ENCODE measurements around the gene XYLT2. TPM values are rescaled to one million over a fixed set of nuclear protein-coding genes. Genes with fewer than 3 reads are reported as not detected.
"Not testable (repeated sequence)": the region's sequence is repeated elsewhere in the genome, so short reads cannot be mapped to it uniquely, and the experiment has no call there.

The XYLT2 gene
- polyA plus RNA-seq, 3 donors: 15.5 to 16.7 (median 15.8) TPM

DNA sequence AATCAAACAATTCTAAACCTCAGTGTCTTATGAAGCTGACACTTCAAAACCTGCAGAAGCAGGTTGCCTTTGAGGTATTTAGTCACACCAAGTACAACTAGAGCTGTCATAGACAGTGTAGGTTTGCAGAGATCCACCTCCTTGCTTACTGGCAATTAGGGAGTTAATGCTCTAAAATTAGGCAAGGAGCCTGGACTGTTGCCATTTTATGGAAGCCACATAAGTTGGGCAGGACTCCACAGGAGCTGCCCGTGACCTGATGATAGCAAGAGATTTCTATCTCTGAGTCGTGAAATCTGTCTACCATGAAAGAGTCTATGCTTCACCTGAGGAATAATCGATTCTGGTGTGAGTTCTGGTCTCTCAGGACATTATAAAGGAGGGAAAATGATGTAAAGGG is 36.0 kb downstream of the XYLT2 start:
- no peak for DNase-seq (ENCODE audit: low read depth in 3 of 3, low spot score in 2 of 3)

DNA sequence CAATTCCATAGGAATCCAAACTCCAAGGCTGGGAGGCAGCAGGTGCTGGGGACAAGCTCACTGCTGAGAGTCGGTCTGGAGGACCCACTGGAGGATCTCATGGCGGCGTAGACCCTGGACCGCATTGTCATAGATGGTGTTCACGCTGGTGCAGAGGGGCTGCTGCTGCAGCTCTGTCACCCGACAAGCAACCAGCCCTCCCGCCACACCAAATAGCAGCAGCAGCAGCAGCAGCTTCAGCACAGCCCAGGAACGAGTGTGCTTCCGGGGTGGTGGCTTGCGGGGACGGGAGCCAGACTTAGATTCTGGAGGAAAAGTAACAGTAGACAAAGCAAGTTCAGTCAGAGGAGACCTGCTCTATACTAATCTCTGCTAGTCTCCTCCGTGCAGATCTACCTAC is 37.0 kb downstream of the XYLT2 start:
- no peak for DNase-seq (ENCODE audit: low read depth in 3 of 3, low spot score in 2 of 3)

DNA sequence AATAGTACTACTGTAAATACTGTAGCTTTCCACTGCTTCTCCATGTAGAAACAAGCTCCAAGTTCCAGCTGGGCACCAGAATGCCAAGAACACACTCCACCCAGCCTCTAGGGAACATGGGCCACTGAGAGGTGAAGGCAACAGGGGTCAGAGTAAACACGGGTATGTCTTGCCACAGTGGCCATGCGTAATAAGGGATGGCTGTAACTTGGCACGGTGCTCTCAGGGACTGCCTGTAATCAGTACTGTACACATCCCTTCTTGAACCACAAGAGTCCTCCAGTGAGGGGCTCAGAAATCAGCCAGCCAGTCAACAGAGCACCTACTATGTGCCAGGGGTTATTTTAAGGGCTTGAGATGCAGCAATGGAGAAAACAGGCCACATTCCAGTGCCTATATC is 40.6 kb downstream of the XYLT2 start:
- DNase-seq (ENCODE audit: low read depth in 3 of 3, low spot score in 2 of 3): no peak

DNA sequence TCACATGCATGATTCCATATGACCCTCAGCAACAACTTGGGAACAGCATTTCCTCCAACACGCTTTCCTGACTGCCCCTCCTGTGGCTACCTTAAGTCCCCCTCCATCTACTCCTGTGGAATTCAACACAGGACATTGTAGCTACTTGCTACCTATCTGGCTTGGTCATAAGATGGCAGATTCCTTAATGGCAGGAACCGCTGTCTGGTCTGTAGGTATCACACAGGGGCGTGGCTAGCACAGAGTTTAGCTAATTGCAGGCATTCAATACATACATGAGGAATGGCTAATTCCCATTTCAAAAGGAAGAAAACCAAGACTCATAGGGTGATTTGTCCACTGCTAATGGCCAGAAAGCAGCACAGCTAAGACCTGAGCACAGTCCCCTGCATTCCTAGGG is 42.8 kb downstream of the XYLT2 start:
- no peak for DNase-seq (ENCODE audit: low read depth in 3 of 3, low spot score in 2 of 3)

DNA sequence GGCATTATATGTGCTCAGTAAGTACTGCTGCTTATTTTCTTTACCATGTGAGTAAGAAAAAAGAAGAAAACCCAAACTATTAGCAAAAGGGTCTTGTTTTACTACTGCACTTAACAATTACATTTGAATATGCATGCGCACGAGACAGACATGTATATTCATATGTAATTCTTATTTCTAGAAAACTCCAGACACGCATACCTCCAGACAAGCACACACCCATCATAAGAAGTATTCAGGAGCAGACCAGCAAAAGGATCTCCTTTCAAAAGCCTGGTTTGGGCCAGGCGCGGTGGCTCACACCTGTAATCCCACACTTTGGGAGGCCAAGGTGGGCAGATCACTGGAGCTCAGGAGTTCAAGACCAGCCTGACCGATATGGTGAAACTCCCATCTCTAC is 43.6 kb downstream of the XYLT2 start:
- no peak for DNase-seq (ENCODE audit: low read depth in 3 of 3, low spot score in 2 of 3)

DNA sequence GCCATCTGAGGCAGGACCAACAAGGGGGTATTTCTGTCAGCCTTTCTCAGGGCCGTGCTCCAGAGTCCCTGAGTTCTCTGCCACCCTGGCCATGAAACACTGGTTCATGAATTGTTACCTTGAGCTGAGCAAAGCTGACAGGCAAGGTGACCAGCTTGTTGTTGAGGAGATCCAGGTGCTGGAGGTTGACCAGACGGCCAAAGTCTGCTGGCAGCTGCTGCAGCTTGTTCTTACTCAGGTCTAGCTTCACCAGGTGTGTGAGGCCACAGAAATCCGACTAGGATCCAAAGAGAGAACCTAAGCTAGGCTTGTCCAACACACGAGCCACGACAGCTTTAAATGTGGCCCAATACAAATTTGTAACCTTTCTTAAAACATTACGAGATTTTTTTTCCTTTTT is 46.7 kb downstream of the XYLT2 start:
- no peak for DNase-seq (ENCODE audit: low read depth in 3 of 3, low spot score in 2 of 3)

DNA sequence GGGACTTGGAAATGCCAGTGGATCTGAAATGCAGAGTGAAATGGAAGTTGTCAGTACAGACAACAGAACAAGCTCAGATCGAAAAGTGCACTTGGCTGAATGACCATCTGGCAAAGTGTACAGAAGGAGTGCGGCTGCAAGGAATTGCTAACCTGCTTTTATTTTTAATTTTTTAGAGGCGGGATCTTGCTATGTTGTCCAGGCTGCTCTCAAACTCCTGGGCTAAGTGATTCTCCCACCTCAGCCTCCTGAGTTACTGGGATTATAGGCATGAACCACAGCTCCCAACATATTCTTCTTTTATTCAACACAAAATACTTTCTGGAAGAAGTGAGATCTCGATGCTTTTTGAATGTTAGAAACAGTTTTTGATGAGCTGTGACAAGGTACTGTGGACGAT is 47.8 kb downstream of the XYLT2 start:
- DNase-seq (ENCODE audit: low read depth in 3 of 3, low spot score in 2 of 3): no peak

DNA sequence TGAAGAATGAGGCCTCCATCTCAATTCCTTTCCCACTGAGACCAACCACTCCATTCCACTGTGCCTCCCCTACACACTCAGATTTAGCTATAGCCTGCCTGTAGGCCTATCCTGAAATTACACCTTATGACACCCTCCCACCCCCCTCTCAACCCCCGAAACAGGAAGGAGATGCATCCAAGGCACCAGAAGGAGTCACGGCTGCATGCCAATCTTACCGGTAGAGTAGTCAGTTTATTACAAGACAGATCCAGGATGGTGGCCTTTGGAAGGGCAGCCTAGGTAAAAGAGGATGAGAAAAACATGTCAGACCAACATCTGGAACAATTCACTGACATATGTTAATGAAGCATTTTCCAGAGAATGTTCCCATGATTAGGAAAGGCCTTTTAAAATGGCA is 48.8 kb downstream of the XYLT2 start:
- no peak for DNase-seq (ENCODE audit: low read depth in 3 of 3, low spot score in 2 of 3)

DNA sequence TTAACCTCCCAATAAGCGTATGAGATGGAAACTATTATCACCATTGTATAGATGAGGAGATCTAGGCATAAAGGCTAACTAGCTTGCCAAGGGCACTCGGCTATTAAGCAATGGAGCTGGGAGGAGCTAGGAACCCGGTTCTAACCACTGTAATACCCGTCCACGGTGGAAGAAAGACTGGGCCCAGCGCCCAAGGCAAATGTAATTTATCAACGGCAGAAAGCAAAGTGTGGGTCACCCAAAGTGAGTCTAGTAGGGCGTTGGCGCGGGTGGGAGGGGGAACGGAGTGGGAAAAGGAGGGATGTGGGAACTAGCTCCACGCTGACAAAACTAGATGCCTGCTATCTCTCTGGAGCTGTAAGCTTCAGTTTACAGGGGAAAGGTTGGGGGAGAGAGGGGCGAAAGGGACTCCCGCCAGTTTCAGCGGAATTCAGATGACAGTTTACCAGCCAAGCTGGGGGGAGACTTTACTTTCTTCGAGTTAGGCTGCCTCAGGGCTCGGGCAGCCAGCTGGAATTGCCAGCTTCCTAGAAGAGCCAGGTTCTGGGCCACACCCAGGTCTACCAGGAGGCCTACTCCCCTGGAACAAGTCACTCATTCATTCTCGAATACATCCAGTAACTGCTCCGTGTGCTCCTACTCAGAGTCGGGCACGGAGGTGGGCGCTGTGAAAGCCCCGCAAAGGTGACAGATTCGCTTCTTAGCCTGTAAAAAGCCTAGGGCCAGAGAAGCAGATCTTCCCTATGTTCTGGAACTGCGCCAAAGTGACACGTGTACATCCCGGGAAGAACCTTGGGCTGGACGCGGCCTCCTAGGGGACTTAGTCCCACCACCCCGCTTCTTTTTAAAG is 50.6 kb downstream of the XYLT2 start:
- DNase-seq (ENCODE audit: low read depth in 3 of 3, low spot score in 2 of 3): peak in 1 of 3 donors; percentile 10

DNA sequence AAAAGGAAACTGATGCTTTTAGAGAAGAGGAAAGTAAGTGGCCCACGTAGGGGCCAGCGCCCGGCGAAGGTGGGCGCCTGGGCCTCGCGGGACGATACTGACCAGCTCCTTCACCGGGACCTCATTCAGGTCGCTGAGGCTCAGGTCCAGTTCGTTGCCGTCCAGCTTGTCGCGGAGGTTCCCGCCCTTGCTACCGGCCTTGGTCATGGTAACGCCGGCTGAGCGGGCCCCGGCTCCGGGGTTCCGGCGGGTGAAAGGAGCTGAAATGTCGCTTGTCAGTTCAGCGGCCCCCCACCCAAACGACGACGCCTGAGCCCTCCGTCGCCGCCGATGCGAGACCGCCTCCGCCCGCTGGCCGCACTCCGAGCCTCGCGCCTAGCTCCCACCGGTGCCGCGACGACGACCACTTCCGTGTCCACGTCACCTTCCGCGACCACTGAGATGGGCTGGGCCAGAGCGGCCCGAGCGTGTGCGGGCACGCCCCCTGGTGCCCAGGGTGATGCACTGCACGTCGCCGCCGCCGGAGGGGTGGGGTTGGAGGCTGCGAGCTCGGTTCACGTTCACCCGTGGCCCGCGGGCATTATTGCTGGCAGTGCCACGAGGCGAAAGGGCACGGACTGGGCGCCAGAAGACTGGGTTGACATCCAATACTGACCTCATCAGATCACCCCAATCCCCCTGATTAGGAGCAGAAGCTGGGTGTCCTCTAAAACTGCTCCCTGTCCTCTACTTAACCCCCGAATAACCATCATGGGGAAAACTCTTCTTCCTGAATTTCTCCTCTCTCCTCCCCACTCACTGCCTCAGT is 51.4 kb downstream of the XYLT2 start, which contains the start of gene LRRC59:
LRRC59 (minus strand) TSS at position 413 of the 808 bp plus-strand sequence; CDS start at position 207, 206 bp downstream.
- DNase-seq (ENCODE audit: low read depth in 3 of 3, low spot score in 2 of 3): peak; percentile 65 to 77 (median 72)

DNA sequence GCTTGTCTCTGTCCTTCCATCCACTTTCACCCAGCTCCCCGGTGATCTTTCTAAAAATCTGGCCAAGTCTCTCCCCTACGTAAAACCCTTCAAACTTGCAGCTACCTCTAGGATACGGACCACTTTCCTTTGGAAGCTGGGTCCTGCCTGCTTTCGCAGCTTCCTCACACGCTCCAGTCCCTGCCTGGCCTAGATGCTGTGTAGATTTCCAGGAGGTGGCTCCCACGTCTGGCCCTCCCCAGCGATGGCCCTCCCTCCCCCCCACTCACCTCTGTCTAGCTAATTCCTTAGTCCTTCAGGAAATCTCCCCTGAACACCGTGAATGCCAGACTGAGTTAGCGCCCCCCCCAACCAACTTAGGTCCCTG is 52.0 kb downstream of the XYLT2 start:
- no peak for DNase-seq (ENCODE audit: low read depth in 3 of 3, low spot score in 2 of 3)

DNA sequence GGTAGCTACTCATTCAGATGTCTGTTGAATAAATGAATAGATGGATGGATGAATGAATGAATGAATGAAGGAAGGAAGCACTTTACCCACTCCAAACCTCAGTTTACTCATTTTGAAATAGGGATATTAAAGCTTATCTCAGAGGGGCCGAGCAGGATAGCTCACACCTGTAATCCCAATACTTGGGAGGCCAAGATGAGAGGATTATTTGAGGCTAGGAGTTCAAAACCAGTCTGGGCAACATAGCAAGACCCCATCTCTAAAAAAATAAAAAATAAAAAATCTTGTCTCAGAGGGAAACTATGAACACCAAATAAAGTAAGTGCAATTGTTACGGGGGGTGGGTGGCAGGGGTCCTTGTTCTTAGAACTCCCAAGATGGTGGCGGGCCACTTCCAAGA is 52.7 kb downstream of the XYLT2 start:
- DNase-seq (ENCODE audit: low read depth in 3 of 3, low spot score in 2 of 3): not testable (repeated sequence)

DNA sequence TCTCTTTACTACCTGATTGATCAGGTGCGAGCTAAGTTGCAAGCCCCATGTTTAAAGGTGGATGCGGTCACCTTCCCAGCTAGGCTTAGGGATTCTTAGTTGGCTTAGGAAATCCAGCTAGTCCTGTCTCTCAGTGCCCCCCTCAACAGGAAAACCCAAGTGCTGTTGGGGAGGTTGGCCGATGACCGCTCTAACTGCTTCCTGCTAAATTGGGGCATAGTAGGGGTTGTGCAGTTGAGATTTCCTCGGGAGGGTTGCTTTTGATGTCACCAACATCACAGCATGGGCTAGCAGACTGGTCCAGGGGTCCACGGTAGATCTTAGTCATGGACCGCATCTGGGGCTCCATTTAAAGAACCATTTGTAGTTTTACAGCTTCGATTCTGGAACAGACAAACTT is 53.7 kb downstream of the XYLT2 start:
- not testable (repeated sequence) for DNase-seq (ENCODE audit: low read depth in 3 of 3, low spot score in 2 of 3)

DNA sequence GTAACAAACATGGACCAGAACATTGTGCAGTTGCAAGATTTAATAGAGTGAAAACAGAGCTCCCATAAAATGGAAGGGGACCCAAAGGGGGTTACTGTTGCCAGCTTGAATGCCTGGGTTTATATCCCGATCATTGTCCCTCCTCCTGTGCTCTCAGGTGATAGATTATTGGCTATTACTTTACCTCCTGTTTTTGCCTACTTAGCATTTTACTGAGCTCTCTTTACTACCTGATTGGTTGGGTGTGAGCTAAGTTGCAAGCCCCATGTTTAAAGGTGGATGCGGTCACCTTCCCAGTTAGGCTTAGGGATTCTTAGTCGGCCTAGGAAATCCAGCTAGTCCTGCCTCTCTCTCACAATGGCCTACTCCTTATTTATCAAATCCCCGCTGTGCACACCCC is 59.4 kb downstream of the XYLT2 start:
- DNase-seq (ENCODE audit: low read depth in 3 of 3, low spot score in 2 of 3): not testable (repeated sequence)

DNA sequence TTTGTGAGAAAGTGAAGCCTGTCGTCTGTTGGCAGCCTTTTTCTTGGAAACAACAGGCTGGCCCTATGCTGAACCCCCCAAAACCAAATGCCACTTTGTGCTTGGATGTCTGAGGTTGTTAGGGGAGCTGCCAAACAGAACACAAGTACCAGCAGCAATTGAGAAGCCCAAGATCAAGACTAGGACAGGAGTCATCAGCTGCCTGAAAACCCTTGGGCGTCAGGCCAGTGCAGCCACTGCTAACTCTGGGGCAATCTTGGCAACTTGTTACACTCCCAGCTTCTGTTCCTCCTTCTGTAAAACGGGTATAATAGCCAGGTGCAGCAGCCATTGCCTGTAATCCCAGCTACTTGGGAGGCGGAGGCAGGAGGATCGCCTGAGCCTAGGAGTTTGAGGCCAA is 60.7 kb downstream of the XYLT2 start:
- DNase-seq (ENCODE audit: low read depth in 3 of 3, low spot score in 2 of 3): no peak

DNA sequence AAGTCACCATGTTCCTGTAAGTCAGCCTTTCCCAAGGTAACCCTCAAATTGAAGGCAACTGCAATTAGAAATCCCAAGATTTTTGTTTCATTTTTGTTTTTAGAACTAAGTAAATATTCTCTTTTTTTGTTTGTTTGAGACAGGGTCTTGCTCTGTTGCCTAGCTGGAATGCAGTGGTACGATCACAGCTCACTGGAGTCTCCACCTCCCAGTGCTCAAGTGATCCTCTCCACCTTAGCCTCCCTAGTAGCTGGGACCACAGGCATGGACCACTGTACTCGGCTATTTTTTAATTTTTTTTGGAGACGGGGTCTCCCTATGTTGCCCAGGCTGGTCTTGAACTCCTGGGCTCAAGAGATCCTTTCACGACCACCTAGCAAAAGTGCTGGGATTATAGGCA is 62.0 kb downstream of the XYLT2 start:
- no peak for DNase-seq (ENCODE audit: low read depth in 3 of 3, low spot score in 2 of 3)

Other genes with a start within 250 kb of the XYLT2 start
- gene SAMD14, start 216.0 kb upstream of the XYLT2 start, polyA plus RNA-seq (ENCODE audit: insufficient read length in 3 of 3): 10 to 100 TPM; 11.0 to 12.2 (median 12.1) TPM
- 10 to 100 TPM; 40.3 to 46.4 (median 44.3) TPM for gene PPP1R9B, start 195.4 kb upstream of the XYLT2 start, polyA plus RNA-seq (ENCODE audit: insufficient read length in 3 of 3)
- under 1 TPM; 0.62 to 0.85 (median 0.83) TPM for gene SGCA, start 180.1 kb upstream of the XYLT2 start, polyA plus RNA-seq (ENCODE audit: insufficient read length in 3 of 3)
- 100 to 1,000 TPM; 367 to 390 (median 375) TPM for gene COL1A1, start 144.5 kb upstream of the XYLT2 start, polyA plus RNA-seq (ENCODE audit: insufficient read length in 3 of 3)
- 1 to 10 TPM; 1.6 to 2.8 (median 1.9) TPM for gene TMEM92, start 71.7 kb upstream of the XYLT2 start, polyA plus RNA-seq (ENCODE audit: insufficient read length in 3 of 3)
- 10 to 100 TPM; 70.7 to 81.5 (median 80.0) TPM for gene MRPL27, start 27.1 kb downstream of the XYLT2 start, polyA plus RNA-seq (ENCODE audit: insufficient read length in 3 of 3)
- 1 to 10 TPM; 7.1 to 9.4 (median 8.5) TPM for gene EME1, start 27.1 kb downstream of the XYLT2 start, polyA plus RNA-seq (ENCODE audit: insufficient read length in 3 of 3)
- 10 to 100 TPM; 60.9 to 64.9 (median 64.6) TPM for gene LRRC59, start 51.4 kb downstream of the XYLT2 start, polyA plus RNA-seq (ENCODE audit: insufficient read length in 3 of 3)
- 100 to 1,000 TPM in 1 of 3 donors, 10 to 100 TPM in 2; 81.2 to 115 (median 98.7) TPM for gene ACSF2, start 80.1 kb downstream of the XYLT2 start, polyA plus RNA-seq (ENCODE audit: insufficient read length in 3 of 3)
- 1 to 10 TPM in 2 of 3 donors, under 1 TPM in 1; 0.86 to 2.3 (median 1.0) TPM for gene CHAD, start 122.8 kb downstream of the XYLT2 start, polyA plus RNA-seq (ENCODE audit: insufficient read length in 3 of 3)
- 10 to 100 TPM; 45.8 to 48.5 (median 48.4) TPM for gene RSAD1, start 132.7 kb downstream of the XYLT2 start, polyA plus RNA-seq (ENCODE audit: insufficient read length in 3 of 3)
- 1 to 10 TPM; 1.4 to 2.4 (median 1.6) TPM for gene MYCBPAP, start 162.3 kb downstream of the XYLT2 start, polyA plus RNA-seq (ENCODE audit: insufficient read length in 3 of 3)
- gene EPN3, start 186.6 kb downstream of the XYLT2 start, polyA plus RNA-seq (ENCODE audit: insufficient read length in 3 of 3): 1 to 10 TPM; 6.5 to 9.8 (median 8.8) TPM
- gene SPATA20, start 201.0 kb downstream of the XYLT2 start, polyA plus RNA-seq (ENCODE audit: insufficient read length in 3 of 3): 10 to 100 TPM; 47.6 to 52.7 (median 48.4) TPM
- gene CACNA1G, start 214.6 kb downstream of the XYLT2 start, polyA plus RNA-seq (ENCODE audit: insufficient read length in 3 of 3): 1 to 10 TPM; 6.1 to 6.7 (median 6.6) TPM

Data from right renal cortex interstitium (tissue), 3 donors.